Measurements from ENCODE around the gene SLC7A6OS.

SLC7A6OS gene

GRCh38 chr16:68310774-68311511, at the start of gene SLC7A6OS, which contains the start of gene PRMT7:
TSS of gene SLC7A6OS (minus strand) at chr16:68310946. CDS start at chr16:68310926, 20 bp downstream.
TSS of gene PRMT7 (plus strand) at chr16:68311019. CDS start at chr16:68315980, 4,961 bp downstream.
- peak; percentile 86 to 93 (median 89) for DNase-seq (ENCODE audit: low read depth in 3 of 3)

- no peak for DNase-seq (ENCODE audit: low read depth in 3 of 3)
Observed at GRCh38 chr16:68359398-68360191, 48.8 kb upstream of the SLC7A6OS start.

GRCh38 chr16:68358951-68359350, 48.2 kb upstream of the SLC7A6OS start:
- DNase-seq (ENCODE audit: low read depth in 3 of 3): no peak

- DNase-seq (ENCODE audit: low read depth in 3 of 3): no peak
Observed at GRCh38 chr16:68357923-68358322, 47.2 kb upstream of the SLC7A6OS start.

- DNase-seq (ENCODE audit: low read depth in 3 of 3): no peak
Observed at GRCh38 chr16:68357521-68357922, 46.8 kb upstream of the SLC7A6OS start.

- DNase-seq (ENCODE audit: low read depth in 3 of 3): no peak
Observed at GRCh38 chr16:68356919-68357286, 46.2 kb upstream of the SLC7A6OS start.

- DNase-seq (ENCODE audit: low read depth in 3 of 3): peak; percentile 27 to 70 (median 40)
Observed at GRCh38 chr16:68356249-68356918, 45.6 kb upstream of the SLC7A6OS start.

- DNase-seq (ENCODE audit: low read depth in 3 of 3): no peak
Observed at GRCh38 chr16:68355447-68356248, 44.9 kb upstream of the SLC7A6OS start.

- no peak for DNase-seq (ENCODE audit: low read depth in 3 of 3)
Observed at GRCh38 chr16:68354816-68355215, 44.1 kb upstream of the SLC7A6OS start.

GRCh38 chr16:68353366-68353765, 42.6 kb upstream of the SLC7A6OS start:
- no peak for DNase-seq (ENCODE audit: low read depth in 3 of 3)

GRCh38 chr16:68351991-68352431, 41.3 kb upstream of the SLC7A6OS start:
- DNase-seq (ENCODE audit: low read depth in 3 of 3): no peak

GRCh38 chr16:68351463-68351862, 40.7 kb upstream of the SLC7A6OS start:
- DNase-seq (ENCODE audit: low read depth in 3 of 3): no peak

- no peak for DNase-seq (ENCODE audit: low read depth in 3 of 3)
Observed at GRCh38 chr16:68350813-68351350, 40.1 kb upstream of the SLC7A6OS start.

- DNase-seq (ENCODE audit: low read depth in 3 of 3): no peak
Observed at GRCh38 chr16:68349838-68350410, 39.2 kb upstream of the SLC7A6OS start.

- DNase-seq (ENCODE audit: low read depth in 3 of 3): no peak
Observed at GRCh38 chr16:68348639-68349445, 38.1 kb upstream of the SLC7A6OS start.

- no peak for DNase-seq (ENCODE audit: low read depth in 3 of 3)
Observed at GRCh38 chr16:68347605-68348004, 36.9 kb upstream of the SLC7A6OS start.

GRCh38 chr16:68346892-68347480, 36.2 kb upstream of the SLC7A6OS start:
- DNase-seq (ENCODE audit: low read depth in 3 of 3): no peak

- DNase-seq (ENCODE audit: low read depth in 3 of 3): no peak
Observed at GRCh38 chr16:68345958-68346635, 35.4 kb upstream of the SLC7A6OS start.

- no peak for DNase-seq (ENCODE audit: low read depth in 3 of 3)
Observed at GRCh38 chr16:68345351-68345810, 34.6 kb upstream of the SLC7A6OS start.

Measured in stimulated activated CD4-positive, alpha-beta T cell treated with anti-CD3 and anti-CD28 coated beads, TNF-alpha, amount 100 ng/mL, for 24 hours (primary cell).